ENCODE data around the gene SLC2A14.
"Not testable (repeated sequence)": the region's sequence is repeated elsewhere in the genome, so short reads cannot be mapped to it uniquely, and the experiment has no call there.

SLC2A14 gene

GRCh38 chr12:7783433-7783832 lies 89.3 kb downstream of the SLC2A14 start:
- not testable (repeated sequence) for H3K9me3 Mint-ChIP-seq; H3K4me3 Mint-ChIP-seq; H3K27me3 Mint-ChIP-seq; H3K27ac Mint-ChIP-seq; H3K36me3 Mint-ChIP-seq (ENCODE audit: low read depth); H3K4me1 Mint-ChIP-seq (ENCODE audit: low read depth)

GRCh38 chr12:7782055-7782454 lies 90.7 kb downstream of the SLC2A14 start:
- Mint-ChIP-seq H3K4me1 (ENCODE audit: low read depth) (no peaks in the 10 kb centered on the region), H3K27ac (no peak overlapping the region), H3K4me3 (no peak overlapping the region), H3K9me3 (no peaks in the 10 kb centered on the region), H3K27me3 (no peaks in the 10 kb centered on the region), H3K36me3 (ENCODE audit: low read depth) (no peaks in the 10 kb centered on the region)

GRCh38 chr12:7781274-7781673 lies 91.4 kb downstream of the SLC2A14 start:
- Mint-ChIP-seq H3K27me3 (no peaks in the 10 kb centered on the region), H3K4me1 (ENCODE audit: low read depth) (no peaks in the 10 kb centered on the region), H3K36me3 (ENCODE audit: low read depth) (no peaks in the 10 kb centered on the region), H3K9me3 (no peaks in the 10 kb centered on the region), H3K27ac (no peak overlapping the region), H3K4me3 (no peak overlapping the region)

- no peaks in the 10 kb centered on the region for H3K36me3 Mint-ChIP-seq (ENCODE audit: low read depth)
- no peaks in the 10 kb centered on the region for H3K4me1 Mint-ChIP-seq (ENCODE audit: low read depth)
- H3K27me3 Mint-ChIP-seq = no peaks in the 10 kb centered on the region
- H3K4me3 Mint-ChIP-seq = no peak overlapping the region
- H3K27ac Mint-ChIP-seq = no peak overlapping the region
- no peaks in the 10 kb centered on the region for H3K9me3 Mint-ChIP-seq
Observed at GRCh38 chr12:7769999-7770398, 102.7 kb downstream of the SLC2A14 start.
